ENCODE results near the gene TMED3.

Gene TMED3

DNA sequence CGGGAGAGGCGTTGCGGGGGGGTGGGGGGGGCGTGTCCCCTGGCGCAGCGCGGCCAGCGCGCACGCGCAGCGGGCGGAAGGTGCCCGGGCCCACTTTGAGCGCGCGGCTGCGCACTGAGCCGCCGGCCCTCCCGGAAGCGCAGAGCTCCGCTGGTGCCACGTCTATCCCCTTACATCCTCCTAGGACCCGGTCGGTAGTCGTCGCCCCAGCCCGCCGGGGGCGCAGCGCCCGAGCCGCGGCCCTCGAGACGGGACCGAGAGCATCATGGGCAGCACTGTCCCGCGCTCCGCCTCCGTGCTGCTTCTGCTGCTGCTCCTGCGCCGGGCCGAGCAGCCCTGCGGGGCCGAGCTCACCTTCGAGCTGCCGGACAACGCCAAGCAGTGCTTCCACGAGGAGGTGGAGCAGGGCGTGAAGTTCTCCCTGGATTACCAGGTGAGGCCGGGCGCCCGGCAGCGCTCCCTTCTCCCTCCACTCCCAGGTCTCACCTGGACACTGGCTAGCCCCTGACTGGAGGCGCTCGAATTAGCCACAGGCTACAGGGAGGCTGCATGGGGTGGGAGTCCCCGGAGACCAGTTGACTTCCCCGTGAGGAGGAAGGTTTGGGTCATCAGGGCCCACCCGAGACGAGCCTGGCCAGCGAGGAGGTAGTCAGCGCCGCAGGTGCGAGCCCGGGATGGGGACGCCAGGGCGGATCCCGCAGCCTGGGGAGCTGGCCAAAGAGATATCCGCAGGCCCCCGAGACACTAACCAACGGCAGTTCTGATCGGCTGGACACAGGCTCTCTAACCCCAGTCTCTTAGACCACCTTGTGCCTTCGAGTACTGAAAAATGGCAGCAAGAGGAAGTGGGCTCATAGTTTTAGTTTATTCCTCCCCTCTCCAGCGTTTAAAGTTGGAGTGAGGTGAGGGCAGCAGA lies at the start of gene TMED3:
TMED3 (plus strand) TSS at position 128 of the 916 bp plus-strand sequence; CDS start at position 266, 138 bp downstream.
- DNase-seq (ENCODE audit: low spot score): peak; percentile 49

- DNase-seq (ENCODE audit: low spot score): no peak
Observed at GRCh38 chr15:79261836-79262235, 49.1 kb upstream of the TMED3 start.

DNA sequence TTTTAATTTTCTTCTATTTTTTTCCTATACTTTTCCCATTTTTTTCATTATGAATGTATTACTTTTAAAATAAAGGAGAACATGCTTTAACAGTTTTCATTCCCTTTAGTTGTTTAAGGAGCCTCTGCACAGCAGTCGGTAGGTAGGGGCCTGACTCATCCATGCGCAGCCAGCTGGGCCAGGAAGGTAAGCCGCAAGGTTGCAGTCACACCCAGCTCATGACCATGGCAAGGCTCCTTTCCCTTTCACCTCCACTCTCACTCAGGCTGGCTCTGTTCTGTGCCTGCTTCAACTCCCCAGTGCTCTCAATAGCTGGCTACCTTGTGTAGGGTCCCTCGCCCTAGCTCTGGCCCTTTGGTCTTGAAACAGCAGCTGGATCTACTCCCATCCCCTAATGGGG lies 45.7 kb upstream of the TMED3 start:
- no peak for DNase-seq (ENCODE audit: low spot score)

GRCh38 chr15:79265987-79266579 lies 44.8 kb upstream of the TMED3 start:
- DNase-seq (ENCODE audit: low spot score): peak; percentile 7

GRCh38 chr15:79282371-79283251 lies 28.3 kb upstream of the TMED3 start, which contains the start of gene ANKRD34C:
ANKRD34C (plus strand) TSS chr15:79282722; CDS start chr15:79293285, 10,563 bp downstream.
- DNase-seq (ENCODE audit: low spot score): no peak

- DNase-seq (ENCODE audit: low spot score): no peak
Observed at GRCh38 chr15:79283252-79284048, 27.5 kb upstream of the TMED3 start.

DNA sequence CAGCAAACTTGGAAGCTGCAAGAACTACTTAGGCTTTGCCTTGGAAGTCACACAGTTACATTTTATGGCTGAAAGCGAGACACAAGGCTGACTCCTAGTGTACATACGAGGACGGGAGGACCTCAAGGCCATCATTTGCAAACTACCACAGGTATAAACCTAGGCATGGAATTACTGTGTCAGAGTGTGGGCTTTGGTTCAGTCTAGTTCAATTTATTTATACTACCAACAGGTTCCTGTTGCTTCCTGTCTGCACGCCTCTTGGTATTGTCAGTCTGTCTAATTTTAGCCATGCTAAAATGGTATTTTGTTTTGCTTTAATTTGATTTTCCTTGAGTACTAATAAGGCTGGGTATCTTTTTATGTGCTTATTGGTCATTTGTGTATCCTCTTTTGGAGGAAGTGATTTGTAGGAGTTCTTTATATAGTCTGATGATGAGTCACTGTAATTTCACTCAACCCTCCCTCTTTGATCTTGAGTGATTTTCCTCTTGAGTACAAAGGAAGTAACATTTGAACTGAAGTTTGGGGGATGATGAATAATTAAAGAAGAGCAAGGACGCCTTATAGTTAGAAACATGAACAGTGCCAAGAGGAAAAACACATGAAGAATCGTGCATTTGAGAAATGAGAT lies 20.2 kb upstream of the TMED3 start:
- DNase-seq (ENCODE audit: low spot score): no peak

- no peak for DNase-seq (ENCODE audit: low spot score)
Observed at GRCh38 chr15:79292011-79292410, 18.9 kb upstream of the TMED3 start.

DNA sequence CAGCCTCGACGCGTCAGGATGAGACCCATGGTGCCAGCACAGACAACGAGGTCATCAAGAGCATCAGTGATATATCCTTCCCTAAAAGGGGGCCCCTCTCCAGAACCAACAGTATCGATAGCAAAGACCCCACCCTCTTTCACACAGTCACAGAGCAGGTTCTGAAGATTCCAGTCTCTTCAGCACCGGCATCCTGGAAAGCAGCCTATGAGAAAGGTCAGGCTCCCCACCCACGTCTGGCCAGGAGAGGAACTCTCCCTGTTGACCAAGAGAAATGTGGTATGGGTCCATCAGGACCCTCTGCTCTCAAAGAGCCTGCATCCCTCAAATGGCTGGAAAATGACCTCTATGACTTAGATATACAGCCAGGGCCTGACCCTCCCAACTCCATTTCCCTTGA lies 16.8 kb upstream of the TMED3 start:
- DNase-seq (ENCODE audit: low spot score): no peak

GRCh38 chr15:79296583-79296982 lies 14.3 kb upstream of the TMED3 start:
- DNase-seq (ENCODE audit: low spot score): no peak

DNA sequence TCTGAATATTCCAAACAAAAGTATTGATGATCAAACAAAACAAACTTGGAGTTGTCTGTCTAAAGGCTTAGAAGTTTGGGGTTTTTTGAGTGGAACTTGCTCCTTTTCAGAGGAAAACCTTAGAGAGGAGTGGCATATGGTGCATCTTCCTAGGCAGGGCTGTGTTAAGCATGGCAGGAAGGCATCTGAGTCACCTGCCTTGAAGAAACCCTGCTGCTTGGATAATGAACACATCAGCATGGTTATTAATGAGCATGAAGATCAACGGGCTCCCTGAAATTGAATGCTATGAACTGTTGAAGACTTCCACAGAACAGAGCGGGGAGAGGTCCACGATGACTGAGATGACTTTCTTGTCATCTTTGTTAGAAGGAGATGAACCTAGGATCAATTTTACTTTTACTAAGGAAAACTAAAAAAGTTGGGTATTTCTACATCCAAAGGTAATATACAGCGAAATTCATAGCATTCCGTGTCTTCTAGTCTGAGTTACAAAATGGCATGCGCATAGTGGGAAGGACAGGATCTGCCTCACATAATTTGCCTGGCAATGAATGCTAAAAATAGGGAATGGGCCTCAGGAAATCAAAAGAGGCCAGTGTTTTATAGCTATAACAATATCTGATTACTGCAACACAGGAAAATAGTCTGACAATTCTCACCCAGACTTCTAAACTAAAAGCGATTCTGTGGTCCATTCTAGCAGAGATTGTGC lies 11.6 kb upstream of the TMED3 start:
- DNase-seq (ENCODE audit: low spot score): no peak

DNA sequence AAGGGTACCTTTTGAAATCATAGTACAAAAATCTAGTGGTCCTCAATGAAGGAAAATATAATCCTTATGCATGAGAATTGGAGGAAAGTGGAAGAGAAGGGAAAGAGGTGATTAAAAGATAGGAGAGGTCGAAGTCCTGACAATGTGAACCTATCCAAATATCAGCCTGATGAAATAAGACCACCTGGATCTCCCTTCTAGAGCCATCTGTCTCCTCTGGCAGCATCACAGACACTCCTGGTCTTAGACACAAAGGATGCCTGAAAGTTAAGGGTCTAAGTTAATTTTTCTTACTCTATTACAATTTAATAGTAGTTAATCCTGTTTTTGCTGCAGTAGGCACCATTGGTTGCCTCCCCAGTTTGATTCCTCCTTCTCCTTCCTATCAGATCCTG lies 11.1 kb upstream of the TMED3 start:
- DNase-seq (ENCODE audit: low spot score): no peak

DNA sequence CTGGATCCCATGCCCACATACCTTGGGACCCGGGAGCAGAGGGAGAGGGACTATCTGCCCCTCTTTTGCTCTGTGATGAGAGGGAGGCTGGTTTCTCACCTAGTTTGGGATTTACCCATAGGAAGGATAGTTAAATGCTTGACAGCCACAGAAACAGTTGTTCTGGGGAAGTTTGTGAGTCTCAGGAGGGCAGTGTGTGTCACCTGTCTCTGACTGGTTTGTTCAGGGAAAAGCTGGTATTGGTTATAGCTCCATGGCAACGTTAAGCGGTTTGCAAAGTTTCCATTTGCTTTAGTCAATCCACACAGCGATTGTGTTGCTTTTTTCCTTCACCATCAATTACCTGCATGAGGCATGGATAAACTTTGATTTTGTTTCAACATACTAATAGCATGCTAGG lies 3.7 kb upstream of the TMED3 start:
- no peak for DNase-seq (ENCODE audit: low spot score)

DNA sequence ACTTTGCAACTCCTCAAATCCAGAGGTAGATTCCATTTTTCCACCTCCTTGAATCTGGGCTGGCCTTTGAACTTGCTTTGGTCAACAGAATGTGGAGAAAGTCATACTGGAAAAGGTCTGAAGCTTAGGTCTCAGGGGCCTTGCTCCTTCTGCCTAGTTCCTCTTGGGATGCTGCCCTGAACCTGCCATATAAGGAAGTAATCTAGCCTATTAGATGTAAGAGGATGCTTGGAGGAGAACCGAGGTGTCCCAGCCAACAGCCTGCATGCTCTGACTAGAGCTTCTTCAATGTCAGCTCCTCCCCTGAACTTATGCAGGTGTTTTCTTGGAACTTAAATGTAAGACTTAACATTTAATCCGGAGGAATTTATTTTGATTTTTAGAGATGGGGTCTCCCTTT lies 2.0 kb upstream of the TMED3 start:
- DNase-seq (ENCODE audit: low spot score): no peak

DNA sequence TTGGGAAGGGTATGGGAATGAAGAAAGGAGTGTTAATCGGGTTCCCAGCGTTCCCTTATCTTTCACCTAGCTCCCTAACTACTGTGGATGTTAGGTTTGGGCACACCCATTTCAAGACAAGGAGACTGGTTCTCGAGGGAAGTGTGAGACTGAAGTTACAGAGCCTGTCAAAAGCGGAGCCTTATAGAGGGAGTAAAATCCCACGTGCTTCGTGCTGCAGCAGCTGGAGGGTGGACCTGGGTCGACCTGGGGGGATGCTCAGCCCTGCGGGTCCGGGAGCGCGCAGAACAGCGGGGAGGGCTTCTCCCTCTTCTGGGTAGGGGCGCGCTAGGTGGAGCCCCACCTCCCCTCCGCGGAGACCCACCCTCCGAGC lies 314 bp upstream of the TMED3 start:
- DNase-seq (ENCODE audit: low spot score): no peak

- DNase-seq (ENCODE audit: low spot score): no peak
Observed at GRCh38 chr15:79311901-79312553, 1.1 kb downstream of the TMED3 start.

- no peak for DNase-seq (ENCODE audit: low spot score)
Observed at GRCh38 chr15:79314186-79314585, 3.3 kb downstream of the TMED3 start.

DNA sequence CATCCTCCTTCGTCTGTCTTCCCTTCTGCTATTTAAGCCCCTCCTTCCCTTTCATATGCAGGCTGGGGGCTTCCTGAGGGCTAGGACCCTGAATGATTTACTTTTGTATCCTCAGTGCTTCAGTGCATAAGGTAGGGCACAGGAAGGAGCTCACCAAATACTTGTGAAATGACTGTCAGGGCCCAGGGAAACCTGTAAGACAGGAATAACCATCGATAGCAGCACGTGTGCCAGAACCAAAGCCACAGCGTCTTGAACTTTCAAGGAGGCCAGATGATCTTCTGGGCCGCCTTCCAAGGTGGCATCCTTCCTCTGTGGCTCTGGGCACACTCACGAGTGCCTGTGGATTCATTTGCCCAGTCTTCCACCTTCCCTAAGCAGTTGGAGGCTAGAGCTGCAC lies 3.9 kb downstream of the TMED3 start:
- DNase-seq (ENCODE audit: low spot score): peak; percentile 2

GRCh38 chr15:79315623-79316328 lies 4.9 kb downstream of the TMED3 start:
- peak; percentile 73 for DNase-seq (ENCODE audit: low spot score)

Data from pons (tissue), 1 donor.